ENCODE measurements around the gene INKA2. TPM values are rescaled to one million over a fixed set of nuclear protein-coding genes. Genes with fewer than 3 reads are reported as not detected.

INKA2 gene
- total RNA-seq, 1 donor from 2014 or later = 4.0 TPM

DNA sequence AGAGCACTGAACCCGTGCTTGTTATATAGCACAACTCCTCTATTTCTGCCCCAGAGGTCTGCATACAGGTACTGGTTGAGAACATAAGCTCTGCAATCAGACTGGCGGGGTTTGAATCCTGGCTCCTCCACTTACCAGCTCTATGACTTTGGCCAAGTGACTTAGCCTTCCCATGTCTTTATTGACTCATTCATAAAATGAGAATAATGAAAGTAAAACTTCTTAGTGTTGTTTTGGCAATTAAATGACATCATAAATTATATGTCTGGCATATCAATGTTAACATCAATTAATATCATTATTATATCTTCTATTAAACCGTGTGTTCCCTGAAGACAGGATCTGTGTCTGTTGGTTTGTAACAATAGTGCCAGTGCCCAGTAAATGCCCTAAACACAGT is 4.3 kb downstream of the INKA2 start:
- intact Hi-C loops (cut with micrococcal nuclease) = loop anchor here (5.0 kb wide), 1 partner anchor 108 kb away; no protein-coding TSS in a partner anchor

DNA sequence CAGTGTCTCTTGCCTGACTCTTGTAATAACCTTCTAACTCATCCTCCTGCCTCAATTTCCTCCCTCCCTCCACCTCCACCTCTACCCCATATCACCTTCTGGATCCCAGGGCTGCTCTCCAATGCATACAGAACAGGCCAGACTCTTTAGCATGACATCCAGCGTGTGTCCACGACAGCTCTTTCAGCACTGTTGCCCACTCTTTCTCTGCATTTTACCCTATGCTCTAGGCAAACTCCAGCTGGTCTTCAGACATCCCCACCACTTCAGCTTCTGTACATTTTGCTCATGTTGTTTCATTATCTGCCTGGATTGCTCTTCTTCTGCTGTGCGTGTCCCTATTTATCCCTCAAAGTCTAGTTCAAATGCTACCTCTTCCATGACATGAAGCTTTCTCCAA is 4.8 kb downstream of the INKA2 start:
- intact Hi-C loops (cut with micrococcal nuclease) = no loop called here

DNA sequence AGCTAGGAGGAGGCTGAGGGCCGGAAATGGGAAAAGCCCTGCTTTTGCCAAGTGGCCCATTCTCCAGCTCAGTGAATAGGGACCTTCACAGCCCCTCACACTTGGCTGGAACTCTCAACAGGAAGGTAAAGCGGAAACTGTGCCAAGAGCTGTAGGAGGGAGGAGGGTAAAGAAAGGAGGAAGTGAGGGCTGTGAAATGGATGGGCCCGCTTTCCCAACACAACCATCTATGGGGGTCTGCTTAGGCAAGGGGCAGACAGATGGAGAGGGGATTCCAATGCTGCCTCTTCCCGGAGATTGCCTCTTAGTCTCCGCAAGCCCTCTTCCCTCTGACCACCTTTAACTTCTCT is 5.2 kb downstream of the INKA2 start:
- intact Hi-C loops (cut with micrococcal nuclease) = no loop called here

DNA sequence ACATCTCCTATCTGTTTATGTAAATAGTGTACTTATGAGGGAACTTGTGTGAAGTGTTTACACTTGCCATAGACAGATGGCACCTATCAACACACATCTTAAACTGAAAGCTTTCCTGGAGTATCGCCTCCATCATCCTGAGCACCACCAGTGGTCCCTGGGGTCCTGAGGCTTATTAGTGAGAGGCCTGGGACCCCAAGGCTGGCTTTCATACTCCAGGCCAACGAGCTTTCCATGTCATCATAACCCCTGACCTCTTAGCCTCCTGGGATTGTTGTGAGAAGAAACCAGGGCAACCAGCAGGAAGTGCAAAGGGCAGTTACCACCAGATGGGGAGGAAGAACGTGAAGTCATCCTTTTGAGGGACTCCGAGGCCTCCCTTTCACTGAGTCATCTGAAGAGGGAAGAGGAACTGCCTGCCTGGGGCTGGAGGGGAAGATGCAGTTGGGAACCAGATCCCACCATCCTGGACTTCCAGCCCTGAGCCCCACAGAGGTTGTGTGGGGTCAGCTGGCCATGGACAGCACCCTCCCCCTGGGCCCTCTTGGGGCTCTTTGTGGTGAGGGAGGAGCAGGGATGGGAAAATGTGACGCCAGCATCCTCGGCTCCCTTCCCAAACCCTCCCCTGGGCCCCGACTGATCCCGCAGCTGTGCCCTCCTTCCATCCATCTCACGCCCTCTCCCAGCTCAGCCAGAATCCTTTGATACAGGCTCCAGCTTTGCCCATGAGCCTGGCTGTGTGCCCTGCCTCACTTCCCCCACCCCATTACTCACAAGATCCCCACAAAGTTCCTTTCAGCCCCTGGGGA is 5.8 kb downstream of the INKA2 start:
- intact Hi-C loops (cut with micrococcal nuclease) = no loop called here

- intact Hi-C loops (cut with micrococcal nuclease) = no loop called here
These were observed 6.5 kb downstream of the INKA2 start for GRCh38 chr1:111732718-111733117.

- intact Hi-C loops (cut with micrococcal nuclease) = no loop called here
These were observed 7.2 kb downstream of the INKA2 start for GRCh38 chr1:111731956-111732355.

GRCh38 chr1:111730706-111731105 is 8.5 kb downstream of the INKA2 start:
- intact Hi-C loops (cut with micrococcal nuclease) = no loop called here

DNA sequence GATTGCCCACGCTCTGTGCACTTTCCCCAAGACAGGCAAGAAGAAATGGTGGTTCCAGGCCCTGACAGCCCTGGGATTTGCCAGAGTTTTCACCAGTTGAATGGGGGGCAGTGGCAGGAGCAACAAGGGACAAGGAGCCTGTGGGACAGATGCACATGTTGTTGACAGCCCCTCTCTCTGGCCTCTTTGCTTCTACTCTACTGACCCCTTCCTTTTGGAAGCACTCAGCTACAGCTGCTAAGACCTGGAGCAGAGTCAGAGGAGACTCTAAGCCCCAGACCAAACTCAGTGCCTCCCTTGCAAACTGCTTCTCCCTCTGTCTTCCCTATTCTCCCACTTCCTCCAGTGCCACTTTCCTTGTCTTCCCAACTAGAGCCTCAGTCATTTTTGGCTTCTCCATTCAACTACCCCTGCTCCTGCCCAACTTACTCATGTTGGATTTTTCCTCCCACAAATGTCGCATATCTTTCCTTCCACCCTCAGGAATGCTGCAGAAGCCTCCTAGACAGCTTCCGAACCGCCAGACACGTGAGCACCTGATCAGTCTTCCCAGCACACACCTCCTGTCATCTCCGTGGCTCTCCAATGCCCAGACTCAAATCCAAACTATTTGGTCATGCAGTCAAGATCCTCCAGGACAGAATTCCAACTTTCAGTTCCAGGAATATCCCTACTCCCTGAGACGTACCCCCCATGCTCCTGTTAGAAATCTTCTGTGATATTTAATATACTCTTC is 9.1 kb downstream of the INKA2 start:
- intact Hi-C loops (cut with micrococcal nuclease) = no loop called here

GRCh38 chr1:111729271-111729921 is 9.8 kb downstream of the INKA2 start:
- intact Hi-C loops (cut with micrococcal nuclease) = no loop called here

DNA sequence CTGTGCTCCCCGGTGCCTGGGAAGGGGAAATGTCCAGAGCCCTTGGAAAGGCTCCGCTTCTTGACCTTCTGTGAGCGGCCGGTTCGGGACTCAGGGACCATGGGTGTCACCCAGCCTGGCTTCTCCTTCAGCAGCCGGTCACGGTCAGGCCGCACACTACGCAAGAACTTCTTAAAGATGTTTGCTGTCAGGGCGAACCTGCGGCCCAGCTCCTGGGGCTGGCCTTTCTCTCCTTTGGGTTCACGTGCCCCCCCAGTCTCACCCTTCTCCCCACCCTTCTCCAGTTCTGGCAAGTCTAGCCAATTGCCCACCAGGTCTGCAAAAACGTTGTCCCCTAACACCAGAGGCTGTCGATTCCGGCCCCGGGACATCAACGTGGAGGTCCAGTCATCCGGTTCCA is 12.1 kb downstream of the INKA2 start:
- intact Hi-C loops (cut with micrococcal nuclease) = no loop called here

DNA sequence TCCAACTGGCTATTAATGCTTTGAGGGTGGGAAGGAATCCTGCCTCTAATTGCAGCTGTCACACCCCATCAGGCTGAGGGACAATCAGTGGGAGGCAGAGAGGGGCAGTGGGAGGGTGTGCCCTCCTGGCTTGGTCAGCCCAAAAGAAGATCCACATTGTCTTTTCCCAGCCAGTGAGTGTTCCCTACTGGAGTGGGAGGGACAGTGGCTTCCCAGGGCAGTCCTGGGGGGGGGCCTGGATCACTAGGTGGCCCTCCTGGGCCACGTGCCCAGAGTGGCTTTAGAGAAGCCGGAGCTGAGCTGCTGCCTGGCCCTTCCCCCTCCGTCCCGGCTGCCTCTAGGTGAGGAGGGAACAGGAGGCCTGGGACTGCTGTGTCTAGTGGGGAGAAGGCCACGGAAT is 14.0 kb downstream of the INKA2 start:
- intact Hi-C loops (cut with micrococcal nuclease) = no loop called here

GRCh38 chr1:111723871-111724270 is 15.3 kb downstream of the INKA2 start:
- intact Hi-C loops (cut with micrococcal nuclease) = no loop called here

DNA sequence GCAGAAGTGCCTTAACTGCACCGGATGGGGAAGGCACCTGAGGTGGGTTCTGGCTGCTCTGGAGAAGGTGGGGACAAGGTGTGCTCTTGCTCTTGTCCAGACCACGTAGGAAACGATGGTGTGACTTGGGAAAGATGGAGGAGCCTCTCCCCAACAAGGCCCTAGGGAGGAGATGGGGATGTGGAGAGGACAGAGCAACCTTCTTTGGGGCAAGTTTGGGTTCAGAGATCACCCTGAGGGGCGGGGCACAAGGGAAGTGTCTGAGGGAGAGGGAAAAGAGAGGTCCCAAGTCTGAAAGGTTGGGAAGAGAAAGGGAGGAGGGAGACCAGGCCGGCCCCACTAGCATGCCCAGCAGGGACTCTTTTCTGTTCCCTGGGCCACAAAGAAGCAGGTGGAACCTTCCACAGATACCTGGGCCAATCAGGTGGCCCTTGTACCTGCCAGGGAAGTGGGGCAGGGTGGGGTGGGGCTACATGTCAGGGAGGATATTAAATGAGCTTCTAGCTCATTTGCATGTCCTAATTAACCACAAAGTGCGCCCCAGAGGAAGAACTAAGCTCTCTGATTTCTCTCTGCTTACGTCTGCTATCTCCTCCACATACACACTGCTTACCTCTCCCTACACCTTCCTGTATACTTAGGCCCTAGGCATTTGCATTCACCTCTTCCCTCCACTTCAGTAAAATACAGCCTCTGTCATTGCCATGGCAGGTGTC is 15.9 kb downstream of the INKA2 start:
- intact Hi-C loops (cut with micrococcal nuclease) = no loop called here

- intact Hi-C loops (cut with micrococcal nuclease) = no loop called here
These were observed 18.0 kb downstream of the INKA2 start for GRCh38 chr1:111720977-111721786.

GRCh38 chr1:111720274-111720976 is 18.8 kb downstream of the INKA2 start:
- intact Hi-C loops (cut with micrococcal nuclease) = no loop called here

GRCh38 chr1:111719674-111720132 is 19.5 kb downstream of the INKA2 start:
- intact Hi-C loops (cut with micrococcal nuclease) = no loop called here

- intact Hi-C loops (cut with micrococcal nuclease) = no loop called here
These were observed 20.1 kb downstream of the INKA2 start for GRCh38 chr1:111719135-111719534.

- intact Hi-C loops (cut with micrococcal nuclease) = loop anchor here (2.0 kb wide), 1 partner anchor 21 kb away; the partner anchor contains the start of gene INKA2
These were observed 21.7 kb downstream of the INKA2 start for GRCh38 chr1:111717450-111717849.

DNA sequence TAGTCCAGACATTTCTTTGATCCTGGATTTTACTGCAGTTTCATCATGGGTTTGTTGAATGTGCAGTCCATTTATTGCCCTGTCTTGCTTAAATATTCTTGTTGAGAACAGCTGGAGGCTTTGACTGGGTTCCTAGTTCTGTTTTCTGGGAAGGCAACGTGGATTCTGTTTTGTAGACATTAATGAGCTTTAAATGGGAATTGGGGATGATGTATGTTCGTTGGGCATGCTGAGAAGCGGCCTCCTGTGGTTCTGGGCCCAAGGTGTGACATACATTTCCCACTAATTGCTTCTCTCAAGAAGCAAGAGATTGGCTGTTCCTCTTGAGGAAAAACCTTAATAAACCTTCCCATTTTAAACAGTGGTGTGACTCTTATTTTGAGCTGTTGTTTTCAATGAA is 22.9 kb downstream of the INKA2 start:
- intact Hi-C loops (cut with micrococcal nuclease) = loop anchor here (2.0 kb wide), 1 partner anchor 22 kb away; the partner anchor contains the start of gene INKA2

- intact Hi-C loops (cut with micrococcal nuclease) = no loop called here
These were observed 29.2 kb downstream of the INKA2 start for GRCh38 chr1:111709986-111710385.
